Measurements from ENCODE around the gene IRAK1.

DNA sequence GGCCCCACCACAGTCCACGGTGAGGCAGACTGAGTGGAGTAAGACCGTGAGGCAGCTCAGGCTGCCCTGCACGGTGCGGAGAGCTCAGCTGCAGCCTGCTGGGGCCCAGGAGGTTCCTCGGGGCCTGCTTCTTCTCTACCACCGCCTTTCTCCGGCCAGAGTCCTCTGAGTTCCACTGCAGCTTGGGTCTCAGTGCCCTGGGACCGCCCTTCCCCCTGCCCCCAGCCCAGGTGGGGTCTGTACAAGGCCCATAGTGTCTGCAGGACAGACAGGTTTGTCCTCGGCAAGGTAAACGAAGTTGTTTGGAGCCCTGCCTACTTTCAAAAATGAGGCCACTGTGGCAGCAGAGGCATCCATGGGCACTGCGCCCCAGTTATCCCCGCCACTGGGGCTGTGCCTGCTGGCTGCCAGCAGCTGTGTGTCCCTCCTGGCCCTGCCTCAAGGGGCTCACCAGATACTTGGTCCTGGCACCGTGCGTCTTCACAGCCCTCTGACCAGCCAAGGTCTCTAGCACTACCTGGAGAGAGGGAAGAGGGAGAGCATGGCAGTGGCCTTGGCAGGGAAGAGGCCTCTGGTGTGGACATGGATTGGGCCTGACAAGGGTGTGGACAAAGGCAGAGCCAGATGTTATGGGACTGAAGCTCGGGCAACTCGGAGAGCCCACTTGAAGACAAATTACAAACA is 4.0 kb downstream of the IRAK1 start:
- TF ChIP-seq, protein P1, sequence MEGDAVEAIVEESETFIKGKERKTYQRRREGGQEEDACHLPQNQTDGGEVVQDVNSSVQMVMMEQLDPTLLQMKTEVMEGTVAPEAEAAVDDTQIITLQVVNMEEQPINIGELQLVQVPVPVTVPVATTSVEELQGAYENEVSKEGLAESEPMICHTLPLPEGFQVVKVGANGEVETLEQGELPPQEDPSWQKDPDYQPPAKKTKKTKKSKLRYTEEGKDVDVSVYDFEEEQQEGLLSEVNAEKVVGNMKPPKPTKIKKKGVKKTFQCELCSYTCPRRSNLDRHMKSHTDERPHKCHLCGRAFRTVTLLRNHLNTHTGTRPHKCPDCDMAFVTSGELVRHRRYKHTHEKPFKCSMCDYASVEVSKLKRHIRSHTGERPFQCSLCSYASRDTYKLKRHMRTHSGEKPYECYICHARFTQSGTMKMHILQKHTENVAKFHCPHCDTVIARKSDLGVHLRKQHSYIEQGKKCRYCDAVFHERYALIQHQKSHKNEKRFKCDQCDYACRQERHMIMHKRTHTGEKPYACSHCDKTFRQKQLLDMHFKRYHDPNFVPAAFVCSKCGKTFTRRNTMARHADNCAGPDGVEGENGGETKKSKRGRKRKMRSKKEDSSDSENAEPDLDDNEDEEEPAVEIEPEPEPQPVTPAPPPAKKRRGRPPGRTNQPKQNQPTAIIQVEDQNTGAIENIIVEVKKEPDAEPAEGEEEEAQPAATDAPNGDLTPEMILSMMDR (IDR thresholded peaks at IDR 0.05), result no peak
- TF ChIP-seq POLR2A (IDR thresholded peaks at IDR 0.05), result no peak
